GM12872 (cell line): ENCODE data around the gene BIRC6.

Experiments
- CTCF ChIP-seq: IDR thresholded peaks from 3 replicates; pipeline ENCODE4 v1.5.1; 2011; ENCODE audit warnings: low read depth, mild to moderate bottlenecking, low read length, moderate library complexity; ENCODE audit not compliant: insufficient read depth

The BIRC6 gene

GRCh38 chr2:32641180-32641579, 284.4 kb downstream of the BIRC6 start:
- TF ChIP-seq CTCF: no peak

GRCh38 chr2:32647180-32647651, 290.4 kb downstream of the BIRC6 start:
- TF ChIP-seq CTCF: no peak

GRCh38 chr2:32652555-32653209, 295.9 kb downstream of the BIRC6 start:
- TF ChIP-seq CTCF: no peak

- no peak for TF ChIP-seq CTCF
Measured at GRCh38 chr2:32656069-32656468, 299.2 kb downstream of the BIRC6 start.

GRCh38 chr2:32663864-32664263, 307.0 kb downstream of the BIRC6 start:
- TF ChIP-seq CTCF: no peak

- TF ChIP-seq CTCF: no peak
Measured at GRCh38 chr2:32666704-32667103, 309.9 kb downstream of the BIRC6 start.

- no peak for TF ChIP-seq CTCF
Measured at GRCh38 chr2:32668254-32668653, 311.4 kb downstream of the BIRC6 start.
